ENCODE measurements around the gene TMEM204. TPM values are rescaled to one million over a fixed set of nuclear protein-coding genes. Genes with fewer than 3 reads are reported as not detected.

Gene TMEM204
- total and polyA plus RNA-seq, 2 donors (not counting 1 experiment from before 2014, with no cell fraction given), result 0.27 to 2.7 TPM

DNA sequence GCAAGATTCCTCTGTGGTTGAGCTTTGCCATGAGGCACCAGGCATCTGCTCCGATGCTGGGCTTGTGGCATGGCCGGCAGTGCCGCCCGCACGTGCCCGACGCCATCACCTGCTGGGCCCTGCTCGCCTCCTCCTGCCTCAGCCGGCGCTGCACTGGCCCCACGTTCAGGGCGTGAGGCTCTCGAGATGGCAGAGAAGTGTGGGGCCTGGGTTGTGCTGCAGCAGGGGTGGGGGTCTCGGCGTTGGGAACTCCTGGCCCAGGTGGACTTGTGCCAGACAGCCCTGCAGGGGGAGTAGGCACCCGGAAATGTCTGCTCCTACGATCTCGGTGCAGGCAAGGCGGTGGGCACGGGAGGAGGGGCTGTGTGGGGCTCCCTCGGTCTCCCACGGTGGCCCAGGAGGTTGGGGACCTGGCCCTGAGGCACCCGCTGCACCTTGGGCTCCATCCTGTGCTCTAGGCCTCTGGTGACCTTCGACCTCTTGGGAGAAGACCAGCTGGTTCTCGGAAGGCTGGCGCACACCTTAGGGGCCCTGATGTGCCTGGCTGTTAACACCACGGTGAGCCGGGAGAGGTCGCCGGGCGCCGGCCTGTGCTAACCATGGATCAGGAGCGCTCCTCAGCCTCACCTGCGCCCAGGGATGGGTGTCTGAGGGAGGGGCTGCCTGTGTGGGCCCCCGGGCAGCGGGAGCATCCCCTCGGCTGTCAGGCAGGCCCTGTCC lies 26.8 kb upstream of the TMEM204 start:
- Histone ChIP-seq H3K36me3 (replicated peaks in 1 of 2; ENCODE audit: control extremely low read depth in 1 of 2, control insufficient read depth in 1 of 2, extremely low read depth in 1 of 2, insufficient read depth in 2 of 2, low read length in 1 of 2) (peaks cover 0 to 40% of the 10 kb centered on the region in 2 experiments), H3K4me2 (replicated peaks; ENCODE audit: low read depth, low read length, poor library complexity, severe bottlenecking) (no peak overlapping the region), H3K9me3 (ENCODE audit: control extremely low read depth in 1 of 3, control insufficient read depth in 2 of 3, insufficient read depth in 1 of 3, low read length in 2 of 3) (peaks cover 0 to 6% (median 0%) of the 10 kb centered on the region in 3 donors), H4K20me1 (ENCODE audit: control insufficient read depth, insufficient read depth, low read length, poor library complexity, severe bottlenecking) (no peaks in the 10 kb centered on the region), H3K4me3 (ENCODE audit: control extremely low read depth in 1 of 5, extremely low read depth in 1 of 5, insufficient read depth in 1 of 5, low read depth in 2 of 5, low read length in 4 of 5) (no peak overlapping the region), H3K9ac (ENCODE audit: low read length) (no peak overlapping the region), H3K27ac (ENCODE audit: low read length in 2 of 2) (no peak overlapping the region), H3K27me3 (replicated peaks in 1 of 4; ENCODE audit: control extremely low read depth in 1 of 4, control insufficient read depth in 3 of 4, insufficient read depth in 4 of 4, low read length in 3 of 4) (no peaks in the 10 kb centered on the region), H3K79me2 (ENCODE audit: control insufficient read depth, insufficient read depth, low read length) (peaks cover 4% of the 10 kb centered on the region), H2AFZ (ENCODE audit: insufficient read depth, low read depth, low read length, poor library complexity, severe bottlenecking) (no peak overlapping the region), H3K4me1 (ENCODE audit: control insufficient read depth in 2 of 2, insufficient read depth in 2 of 2, low read length in 2 of 2) (no peaks in the 10 kb centered on the region)
- intact Hi-C loops (cut with micrococcal nuclease), result no loop called here
- Mint-ChIP-seq H3K4me1 (no peaks in the 10 kb centered on the region), H3K9me3 (ENCODE audit: insufficient read depth) (no peaks in the 10 kb centered on the region), H3K27me3 (no peaks in the 10 kb centered on the region), H3K4me3 (no peak overlapping the region), H3K27ac (no peak overlapping the region)
- POLR2A ChIA-PET, result no interaction called here
- TF ChIP-seq, protein P1, sequence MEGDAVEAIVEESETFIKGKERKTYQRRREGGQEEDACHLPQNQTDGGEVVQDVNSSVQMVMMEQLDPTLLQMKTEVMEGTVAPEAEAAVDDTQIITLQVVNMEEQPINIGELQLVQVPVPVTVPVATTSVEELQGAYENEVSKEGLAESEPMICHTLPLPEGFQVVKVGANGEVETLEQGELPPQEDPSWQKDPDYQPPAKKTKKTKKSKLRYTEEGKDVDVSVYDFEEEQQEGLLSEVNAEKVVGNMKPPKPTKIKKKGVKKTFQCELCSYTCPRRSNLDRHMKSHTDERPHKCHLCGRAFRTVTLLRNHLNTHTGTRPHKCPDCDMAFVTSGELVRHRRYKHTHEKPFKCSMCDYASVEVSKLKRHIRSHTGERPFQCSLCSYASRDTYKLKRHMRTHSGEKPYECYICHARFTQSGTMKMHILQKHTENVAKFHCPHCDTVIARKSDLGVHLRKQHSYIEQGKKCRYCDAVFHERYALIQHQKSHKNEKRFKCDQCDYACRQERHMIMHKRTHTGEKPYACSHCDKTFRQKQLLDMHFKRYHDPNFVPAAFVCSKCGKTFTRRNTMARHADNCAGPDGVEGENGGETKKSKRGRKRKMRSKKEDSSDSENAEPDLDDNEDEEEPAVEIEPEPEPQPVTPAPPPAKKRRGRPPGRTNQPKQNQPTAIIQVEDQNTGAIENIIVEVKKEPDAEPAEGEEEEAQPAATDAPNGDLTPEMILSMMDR (IDR thresholded peaks at IDR 0.05), result no peak
- no peak for TF ChIP-seq EZH2 (IDR thresholded peaks at IDR 0.05; ENCODE audit: borderline replicate concordance, insufficient read depth, low read depth, low read length, poor library complexity, severe bottlenecking)
- ATAC-seq (ENCODE audit: low read depth), result no peak
- WGBS (ENCODE audit: insufficient coverage), result 97% methylated on average over 37 of the region's 37 CpGs
- CTCF ChIA-PET, result no interaction called here
- DNase-seq, result no peak

DNA sequence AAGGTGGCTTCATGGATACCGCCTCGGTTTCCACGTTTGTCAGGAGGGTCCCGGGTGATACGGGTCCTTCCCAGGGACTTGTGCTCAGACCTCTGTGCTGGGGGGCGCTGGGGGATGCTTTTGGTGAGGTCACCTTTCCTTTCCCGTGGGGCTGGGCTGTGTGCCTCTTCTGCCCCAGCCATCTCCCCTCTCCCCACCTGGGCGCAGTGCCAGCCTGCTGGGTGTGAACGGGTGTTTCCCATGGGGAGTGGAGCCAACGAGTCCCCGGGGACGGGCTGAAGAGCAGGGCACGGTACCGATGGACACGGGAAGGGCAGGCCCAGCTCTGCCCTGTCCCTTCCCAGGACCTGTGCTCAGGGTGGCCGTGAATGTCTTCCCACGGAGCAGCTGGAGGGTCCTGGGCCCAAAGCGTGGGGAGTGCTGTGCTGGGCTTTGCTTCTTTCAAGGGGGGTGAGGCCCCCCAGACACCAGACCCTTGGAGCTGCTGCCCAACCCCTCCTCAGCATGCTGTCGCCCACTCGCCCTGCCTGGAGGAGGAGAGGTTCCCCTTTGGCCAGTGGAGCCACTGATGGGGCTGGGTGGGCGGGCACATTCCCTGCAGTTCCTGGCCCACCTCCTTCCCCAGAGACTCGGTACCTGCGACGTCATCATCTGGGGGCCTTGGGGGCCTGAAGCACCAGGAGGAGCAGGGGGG lies 24.8 kb upstream of the TMEM204 start:
- peaks cover 0 to 3% (median 0%) of the 10 kb centered on the region in 3 donors for H3K9me3 ChIP-seq (ENCODE audit: control extremely low read depth in 1 of 3, control insufficient read depth in 2 of 3, insufficient read depth in 1 of 3, low read length in 2 of 3)
- ChIA-PET POLR2A (no interaction called here), CTCF (no interaction called here)
- Mint-ChIP-seq H3K27ac (no peak overlapping the region), H3K4me1 (no peaks in the 10 kb centered on the region), H3K27me3 (no peaks in the 10 kb centered on the region), H3K4me3 (no peak overlapping the region), H3K9me3 (ENCODE audit: insufficient read depth) (no peaks in the 10 kb centered on the region)
- no peak for DNase-seq
- no peaks in the 10 kb centered on the region for H4K20me1 ChIP-seq (ENCODE audit: control insufficient read depth, insufficient read depth, low read length, poor library complexity, severe bottlenecking)
- ATAC-seq (ENCODE audit: low read depth), result no peak
- TF ChIP-seq, protein P1 (IDR thresholded peaks at IDR 0.05), result no peak
- no peak for TF ChIP-seq EZH2 (IDR thresholded peaks at IDR 0.05; ENCODE audit: borderline replicate concordance, insufficient read depth, low read depth, low read length, poor library complexity, severe bottlenecking)
- no peak overlapping the region for H3K4me2 ChIP-seq (replicated peaks; ENCODE audit: low read depth, low read length, poor library complexity, severe bottlenecking)
- H3K4me1 ChIP-seq (ENCODE audit: control insufficient read depth in 2 of 2, insufficient read depth in 2 of 2, low read length in 2 of 2), result no peaks in the 10 kb centered on the region
- H3K27me3 ChIP-seq (replicated peaks in 1 of 4; ENCODE audit: control extremely low read depth in 1 of 4, control insufficient read depth in 3 of 4, insufficient read depth in 4 of 4, low read length in 3 of 4), result no peaks in the 10 kb centered on the region
- intact Hi-C loops (cut with micrococcal nuclease), result no loop called here
- H3K36me3 ChIP-seq (replicated peaks in 1 of 2; ENCODE audit: control extremely low read depth in 1 of 2, control insufficient read depth in 1 of 2, extremely low read depth in 1 of 2, insufficient read depth in 2 of 2, low read length in 1 of 2), result peaks cover 0 to 21% of the 10 kb centered on the region in 2 experiments
- H3K4me3 ChIP-seq (ENCODE audit: control extremely low read depth in 1 of 5, extremely low read depth in 1 of 5, insufficient read depth in 1 of 5, low read depth in 2 of 5, low read length in 4 of 5), result no peak overlapping the region
- no peak overlapping the region for H3K27ac ChIP-seq (ENCODE audit: low read length in 2 of 2)
- H3K79me2 ChIP-seq (ENCODE audit: control insufficient read depth, insufficient read depth, low read length), result no peaks in the 10 kb centered on the region
- H3K9ac ChIP-seq (ENCODE audit: low read length), result no peak overlapping the region
- no peak overlapping the region for H2AFZ ChIP-seq (ENCODE audit: insufficient read depth, low read depth, low read length, poor library complexity, severe bottlenecking)
- 92% methylated on average over 18 of the region's 24 CpGs for WGBS (ENCODE audit: insufficient coverage)
